ENCODE results near the gene LRFN3. TPM values are rescaled to one million over a fixed set of nuclear protein-coding genes. Genes with fewer than 3 reads are reported as not detected.
A peak's percentile ranks its signal among the peaks of the same experiment; 100 is the strongest.

LRFN3 gene
- total RNA-seq, 1 experiment from 2014 or later, result 10.2 TPM

GRCh38 chr19:35973487-35973886 lies 37.3 kb downstream of the LRFN3 start:
- no peak for TF ChIP-seq CTCF (IDR thresholded peaks at IDR 0.05; ENCODE audit: insufficient read depth in 1 of 2, low read depth in 1 of 2, low read length in 1 of 2, severe bottlenecking in 1 of 2, unreplicated experiment in 1 of 2)
- Mint-ChIP-seq H3K4me1 (ENCODE audit: low read depth, unreplicated experiment) (no peaks in the 10 kb centered on the region), H3K4me3 (ENCODE audit: unreplicated experiment) (no peak overlapping the region), H3K36me3 (ENCODE audit: insufficient read depth, unreplicated experiment) (no peaks in the 10 kb centered on the region), H3K27ac (ENCODE audit: unreplicated experiment) (no peak overlapping the region), H3K9me3 (ENCODE audit: unreplicated experiment) (no peaks in the 10 kb centered on the region), H3K27me3 (ENCODE audit: insufficient read depth, unreplicated experiment) (peaks cover 10% of the 10 kb centered on the region)
- Histone ChIP-seq H3K9me3 (no peaks in the 10 kb centered on the region), H3K36me3 (ENCODE audit: control insufficient read depth, insufficient read depth, low read length) (no peaks in the 10 kb centered on the region), H3K27me3 (replicated peaks; ENCODE audit: control insufficient read depth, insufficient read depth, low read length) (no peaks in the 10 kb centered on the region), H3K4me1 (no peaks in the 10 kb centered on the region), H3K4me3 (ENCODE audit: low read depth, low read length) (no peak overlapping the region)
- intact Hi-C loops (cut with micrococcal nuclease; ENCODE audit: unreplicated experiment), result no loop called here
- POLR2A ChIA-PET, result no interaction called here
- BruUV-seq (replicated peaks), result no TSS peak
- CTCF ChIA-PET, result no interaction called here
- DNase-seq, result peak in 1 of 2 experiments; percentile 15

- Histone ChIP-seq H3K27me3 (replicated peaks; ENCODE audit: control insufficient read depth, insufficient read depth, low read length) (no peaks in the 10 kb centered on the region), H3K36me3 (ENCODE audit: control insufficient read depth, insufficient read depth, low read length) (no peaks in the 10 kb centered on the region), H3K4me3 (ENCODE audit: low read depth, low read length) (no peak overlapping the region), H3K9me3 (no peaks in the 10 kb centered on the region), H3K4me1 (no peaks in the 10 kb centered on the region)
- peak in 1 of 2 experiments; percentile 46 for DNase-seq
- BruUV-seq (replicated peaks), result no TSS peak
- H3K27ac Mint-ChIP-seq (ENCODE audit: unreplicated experiment), result no peak overlapping the region
- no peaks in the 10 kb centered on the region for H3K36me3 Mint-ChIP-seq (ENCODE audit: insufficient read depth, unreplicated experiment)
- ChIA-PET CTCF (no interaction called here), POLR2A (no interaction called here)
- H3K9me3 Mint-ChIP-seq (ENCODE audit: unreplicated experiment), result no peaks in the 10 kb centered on the region
- no peaks in the 10 kb centered on the region for H3K4me1 Mint-ChIP-seq (ENCODE audit: low read depth, unreplicated experiment)
- H3K27me3 Mint-ChIP-seq (ENCODE audit: insufficient read depth, unreplicated experiment), result peaks cover 11% of the 10 kb centered on the region
- TF ChIP-seq CTCF (IDR thresholded peaks at IDR 0.05; ENCODE audit: insufficient read depth in 1 of 2, low read depth in 1 of 2, low read length in 1 of 2, severe bottlenecking in 1 of 2, unreplicated experiment in 1 of 2), result no peak
- intact Hi-C loops (cut with micrococcal nuclease; ENCODE audit: unreplicated experiment), result loop anchor here (1.0 kb wide), 1 partner anchor 147 kb away; no protein-coding TSS in a partner anchor
- no peak overlapping the region for H3K4me3 Mint-ChIP-seq (ENCODE audit: unreplicated experiment)
Observed at GRCh38 chr19:35975608-35976214, 39.5 kb downstream of the LRFN3 start.

- H3K9me3 Mint-ChIP-seq (ENCODE audit: unreplicated experiment), result no peaks in the 10 kb centered on the region
- intact Hi-C loops (cut with micrococcal nuclease; ENCODE audit: unreplicated experiment), result no loop called here
- no peaks in the 10 kb centered on the region for H3K4me1 Mint-ChIP-seq (ENCODE audit: low read depth, unreplicated experiment)
- TF ChIP-seq CTCF (IDR thresholded peaks at IDR 0.05; ENCODE audit: insufficient read depth in 1 of 2, low read depth in 1 of 2, low read length in 1 of 2, severe bottlenecking in 1 of 2, unreplicated experiment in 1 of 2), result peak in 1 of 2 experiments; percentile 14
- peak in 1 of 2 experiments; percentile 47 for DNase-seq
- Histone ChIP-seq H3K27me3 (replicated peaks; ENCODE audit: control insufficient read depth, insufficient read depth, low read length) (no peaks in the 10 kb centered on the region), H3K9me3 (no peaks in the 10 kb centered on the region), H3K4me3 (ENCODE audit: low read depth, low read length) (no peak overlapping the region), H3K36me3 (ENCODE audit: control insufficient read depth, insufficient read depth, low read length) (no peaks in the 10 kb centered on the region), H3K4me1 (no peaks in the 10 kb centered on the region)
- H3K36me3 Mint-ChIP-seq (ENCODE audit: insufficient read depth, unreplicated experiment), result no peaks in the 10 kb centered on the region
- H3K4me3 Mint-ChIP-seq (ENCODE audit: unreplicated experiment), result no peak overlapping the region
- no TSS peak for BruUV-seq (replicated peaks)
- CTCF ChIA-PET, result no interaction called here
- H3K27me3 Mint-ChIP-seq (ENCODE audit: insufficient read depth, unreplicated experiment), result peaks cover 14% of the 10 kb centered on the region
- H3K27ac Mint-ChIP-seq (ENCODE audit: unreplicated experiment), result no peak overlapping the region
- POLR2A ChIA-PET, result no interaction called here
Observed at GRCh38 chr19:35977446-35978222, 41.5 kb downstream of the LRFN3 start.
